ENCODE measurements around the gene SMIM41. TPM values are rescaled to one million over a fixed set of nuclear protein-coding genes. Genes with fewer than 3 reads are reported as not detected.

The SMIM41 gene
- total RNA-seq, 6 donors from 2014 or later = 4.7 to 25.1 (median 15.4) TPM

- Histone ChIP-seq H3K27ac (no peak overlapping the region), H3K4me1 (no peaks in the 10 kb centered on the region), H3K9me3 (no peaks in the 10 kb centered on the region), H3K27me3 (no peaks in the 10 kb centered on the region), H3K4me3 (no peak overlapping the region), H3K36me3 (no peaks in the 10 kb centered on the region)
- no peak for ATAC-seq (ENCODE audit: low FRiP score in 2 of 2)
- TF ChIP-seq POLR2AphosphoS5 (IDR thresholded peaks at IDR 0.05) = no peak
- 84 to 85% methylated on average over 11 of the region's 11 CpGs for WGBS, 2 donors
- peak in 1 of 2 donors; percentile 36 for DNase-seq
Observed at GRCh38 chr12:52089491-52089890, 10.0 kb downstream of the SMIM41 start.

GRCh38 chr12:52090291-52090690 is 10.8 kb downstream of the SMIM41 start:
- no peaks in the 10 kb centered on the region for H3K4me1 ChIP-seq
- ATAC-seq (ENCODE audit: low FRiP score in 2 of 2) (no peak), DNase-seq (peak in 1 of 2 donors; percentile 42)
- 72 to 82% methylated on average over 10 of the region's 10 CpGs for WGBS, 2 donors
- no peaks in the 10 kb centered on the region for H3K27me3 ChIP-seq
- H3K27ac ChIP-seq = no peak overlapping the region
- H3K36me3 ChIP-seq = no peaks in the 10 kb centered on the region
- H3K9me3 ChIP-seq = no peaks in the 10 kb centered on the region
- no peak overlapping the region for H3K4me3 ChIP-seq
- TF ChIP-seq CTCF (IDR thresholded peaks at IDR 0.05) = no peak
- no peak for TF ChIP-seq EP300 (IDR thresholded peaks at IDR 0.05)
- TF ChIP-seq POLR2A (IDR thresholded peaks at IDR 0.05) = no peak
- no peak for TF ChIP-seq POLR2AphosphoS5 (IDR thresholded peaks at IDR 0.05)

- WGBS, 2 donors = 15 to 27% methylated on average over 3 of the region's 3 CpGs
- TF ChIP-seq CTCF (IDR thresholded peaks at IDR 0.05) = no peak
- H3K36me3 ChIP-seq = no peaks in the 10 kb centered on the region
Observed at GRCh38 chr12:52091061-52091460, 11.6 kb downstream of the SMIM41 start.

GRCh38 chr12:52091869-52092268 is 12.4 kb downstream of the SMIM41 start:
- Histone ChIP-seq H3K36me3 (no peaks in the 10 kb centered on the region), H3K4me1 (no peaks in the 10 kb centered on the region), H3K27me3 (no peaks in the 10 kb centered on the region), H3K9me3 (no peaks in the 10 kb centered on the region), H3K27ac (no peak overlapping the region), H3K4me3 (no peak overlapping the region)
- DNase-seq (no peak), ATAC-seq (ENCODE audit: low FRiP score in 2 of 2) (no peak)
- TF ChIP-seq POLR2A (IDR thresholded peaks at IDR 0.05) = no peak
- TF ChIP-seq POLR2AphosphoS5 (IDR thresholded peaks at IDR 0.05) = no peak
- TF ChIP-seq EP300 (IDR thresholded peaks at IDR 0.05) = no peak
- no peak for TF ChIP-seq CTCF (IDR thresholded peaks at IDR 0.05)
- 49 to 78% methylated on average over 8 of the region's 8 CpGs for WGBS, 2 donors

More at GRCh38 chr12:52091061-52091460, 11.6 kb downstream of the SMIM41 start:
- H3K9me3 ChIP-seq = no peaks in the 10 kb centered on the region
- no peak for ATAC-seq (ENCODE audit: low FRiP score in 2 of 2)
- no peaks in the 10 kb centered on the region for H3K4me1 ChIP-seq
- no peaks in the 10 kb centered on the region for H3K27me3 ChIP-seq
- no peak for DNase-seq
- no peak overlapping the region for H3K4me3 ChIP-seq
- no peak overlapping the region for H3K27ac ChIP-seq

- ATAC-seq (ENCODE audit: low FRiP score in 2 of 2) (no peak), DNase-seq (no peak)
- H3K4me1 ChIP-seq = no peaks in the 10 kb centered on the region
- no peak overlapping the region for H3K4me3 ChIP-seq
- H3K27ac ChIP-seq = no peak overlapping the region
- TF ChIP-seq POLR2AphosphoS5 (IDR thresholded peaks at IDR 0.05) (no peak), EP300 (IDR thresholded peaks at IDR 0.05) (no peak), CTCF (IDR thresholded peaks at IDR 0.05) (no peak), POLR2A (IDR thresholded peaks at IDR 0.05) (no peak)
- no peaks in the 10 kb centered on the region for H3K9me3 ChIP-seq
- no peaks in the 10 kb centered on the region for H3K36me3 ChIP-seq
- no peaks in the 10 kb centered on the region for H3K27me3 ChIP-seq
- 78 to 82% methylated on average over 7 of the region's 7 CpGs for WGBS, 2 donors
Observed at GRCh38 chr12:52093346-52093745, 13.8 kb downstream of the SMIM41 start.
